EH (cell line): Measurements from ENCODE around the gene FFAR3.
"Not testable (repeated sequence)": the region's sequence is repeated elsewhere in the genome, so short reads cannot be mapped to it uniquely, and the experiment has no call there.

Experiments
- DNase-seq: peaks from one replicate; pipeline ENCODE4 v3.0.0-alpha.2; 2015; ENCODE audit warnings: low read depth

The FFAR3 gene

GRCh38 chr19:35350591-35350990 is 7.7 kb upstream of the FFAR3 start:
- no peak for DNase-seq

GRCh38 chr19:35351411-35352176 is 6.7 kb upstream of the FFAR3 start:
- no peak for DNase-seq

GRCh38 chr19:35352177-35352447 is 6.1 kb upstream of the FFAR3 start:
- DNase-seq, result no peak

- peak; percentile 71 for DNase-seq
Measured at GRCh38 chr19:35352448-35353304, 5.6 kb upstream of the FFAR3 start.

- no peak for DNase-seq
Measured at GRCh38 chr19:35353635-35354034, 4.6 kb upstream of the FFAR3 start.

GRCh38 chr19:35354898-35355297 is 3.4 kb upstream of the FFAR3 start:
- DNase-seq, result no peak

GRCh38 chr19:35355791-35356460 is 2.3 kb upstream of the FFAR3 start:
- no peak for DNase-seq

- not testable (repeated sequence) for DNase-seq
Measured at GRCh38 chr19:35358834-35359233, 574 bp downstream of the FFAR3 start.

GRCh38 chr19:35359395-35359794 is 1.1 kb downstream of the FFAR3 start:
- not testable (repeated sequence) for DNase-seq

GRCh38 chr19:35360081-35360480 is 1.8 kb downstream of the FFAR3 start:
- not testable (repeated sequence) for DNase-seq

GRCh38 chr19:35360880-35361420 is 2.7 kb downstream of the FFAR3 start:
- no peak for DNase-seq

GRCh38 chr19:35362261-35363000 is 4.2 kb downstream of the FFAR3 start:
- no peak for DNase-seq

- no peak for DNase-seq
Measured at GRCh38 chr19:35363001-35363590, 4.8 kb downstream of the FFAR3 start.

- DNase-seq, result no peak
Measured at GRCh38 chr19:35363711-35364425, 5.6 kb downstream of the FFAR3 start.

- no peak for DNase-seq
Measured at GRCh38 chr19:35365303-35365702, 7.0 kb downstream of the FFAR3 start.

- no peak for DNase-seq
Measured at GRCh38 chr19:35368378-35368777, 10.1 kb downstream of the FFAR3 start.

- no peak for DNase-seq
Measured at GRCh38 chr19:35369522-35369921, 11.3 kb downstream of the FFAR3 start.

- no peak for DNase-seq
Measured at GRCh38 chr19:35370722-35371121, 12.5 kb downstream of the FFAR3 start, which contains the start of gene GPR42. Gene GPR42 (plus strand): TSS chr19:35371068. CDS start chr19:35371360, 292 bp downstream.

GRCh38 chr19:35373492-35373891 is 15.2 kb downstream of the FFAR3 start:
- no peak for DNase-seq

- DNase-seq, result not testable (repeated sequence)
Measured at GRCh38 chr19:35374031-35374430, 15.8 kb downstream of the FFAR3 start.
